GM19193 (cell line): ENCODE measurements around the gene PLPP2.

Source experiments
- POLR2A ChIP-seq: IDR thresholded peaks from 4 replicates; pipeline ENCODE4 v1.6.1; 2011; ENCODE audit not compliant: insufficient read depth, insufficient read length; ENCODE audit errors: extremely low read depth

PLPP2 gene

DNA sequence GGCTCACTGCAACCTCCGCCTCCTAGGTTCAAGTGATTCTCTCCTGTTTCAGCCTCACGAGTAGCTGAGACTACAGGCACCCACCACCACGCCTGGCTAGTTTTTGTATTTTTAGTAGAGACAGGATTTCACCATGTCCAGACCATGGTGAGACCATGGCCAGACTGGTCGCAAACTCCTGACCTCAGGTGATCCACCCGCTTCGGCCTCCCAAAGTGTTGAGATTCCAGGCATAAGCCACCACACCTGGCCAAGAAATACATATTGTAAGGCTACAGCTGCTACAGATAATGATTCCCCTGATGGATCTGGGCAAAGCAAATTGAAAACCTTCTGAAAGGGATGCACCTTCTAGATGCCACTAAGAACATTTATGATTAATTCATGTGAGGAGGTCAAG is 17.8 kb downstream of the PLPP2 start:
- TF ChIP-seq POLR2A, result no peak

GRCh38 chr19:271856-272255 is 19.3 kb downstream of the PLPP2 start:
- no peak for TF ChIP-seq POLR2A

DNA sequence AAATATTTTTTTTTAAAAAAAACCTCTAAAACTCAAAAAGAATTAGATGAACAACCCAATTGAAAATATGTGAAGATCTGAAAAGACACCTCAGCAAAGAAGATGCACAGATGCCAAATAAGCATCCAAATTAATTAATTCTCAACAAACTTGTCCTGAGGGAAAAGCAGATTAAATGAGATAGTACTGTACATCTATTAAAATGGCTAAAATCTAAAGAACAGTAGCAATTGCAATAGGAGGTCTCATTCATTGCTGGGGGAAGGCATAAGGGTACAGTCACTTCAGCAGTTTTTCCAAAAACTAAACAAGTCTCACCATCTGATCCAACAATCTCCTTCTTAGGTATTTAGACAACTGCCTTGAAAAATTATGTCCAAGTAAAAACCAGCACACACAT is 22.0 kb downstream of the PLPP2 start:
- no peak for TF ChIP-seq POLR2A

DNA sequence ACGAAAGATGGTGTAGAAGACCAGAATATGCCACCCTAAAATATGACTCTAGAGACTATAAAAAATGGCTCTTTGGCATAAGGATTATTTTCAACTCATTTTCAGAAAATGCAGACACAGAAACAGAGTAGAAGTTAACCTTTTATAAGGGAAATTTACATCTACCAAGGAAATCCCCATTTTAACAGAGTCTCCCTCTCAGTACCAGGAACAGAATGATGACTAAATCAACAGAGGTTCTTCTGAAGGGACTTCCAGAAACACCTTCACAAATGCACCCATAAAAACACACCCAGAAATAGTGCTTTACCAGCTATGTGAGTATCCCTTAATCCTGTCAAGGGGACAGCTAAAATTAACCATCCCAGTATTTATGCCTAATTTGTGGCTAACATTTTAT is 29.1 kb downstream of the PLPP2 start:
- no peak for TF ChIP-seq POLR2A

DNA sequence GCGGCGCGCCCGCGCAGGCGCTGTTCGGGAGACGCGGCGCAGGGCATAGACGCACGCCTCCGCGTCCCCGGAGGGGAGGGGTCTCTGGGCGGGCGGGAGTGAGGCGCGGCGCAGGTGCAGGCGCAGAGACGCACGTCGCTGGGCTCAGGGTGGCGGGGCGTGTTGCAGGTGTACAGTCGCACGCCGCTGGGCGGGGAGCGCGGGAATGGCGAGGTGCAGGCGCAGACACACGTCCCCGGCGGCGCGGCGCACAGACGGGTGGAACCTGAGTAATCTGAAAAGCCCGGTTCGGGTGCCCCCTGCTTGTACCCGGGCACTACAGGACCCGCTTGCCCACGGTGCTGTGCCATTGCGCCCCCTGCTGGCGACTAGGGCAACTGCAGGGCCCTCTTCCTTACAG is 44.7 kb downstream of the PLPP2 start:
- no peak for TF ChIP-seq POLR2A

DNA sequence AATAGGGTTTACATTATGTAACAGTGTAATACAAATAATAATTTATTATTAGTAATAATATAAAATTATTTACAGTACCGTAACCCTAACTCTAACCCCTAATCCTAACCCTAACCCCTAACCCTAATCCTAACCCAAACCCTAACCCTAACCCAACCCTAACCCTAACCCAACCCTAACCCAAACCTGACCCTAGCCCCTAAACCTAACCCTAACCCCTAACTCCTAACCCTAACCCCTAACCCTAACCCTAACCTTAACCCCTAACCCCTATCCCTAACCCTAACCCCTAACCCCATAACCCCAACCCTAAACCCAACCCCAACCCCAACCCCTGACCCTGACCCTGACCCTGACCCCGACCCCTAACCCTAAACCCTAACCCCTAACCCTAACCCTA is 45.7 kb downstream of the PLPP2 start:
- no peak for TF ChIP-seq POLR2A
